Measurements from ENCODE around the gene ESR1. TPM values are rescaled to one million over a fixed set of nuclear protein-coding genes. Genes with fewer than 3 reads are reported as not detected.

ESR1 gene
- 1 to 10 TPM in 1 of 2 experiments, under 1 TPM in 1; 0.45 to 1.1 TPM for total RNA-seq

DNA sequence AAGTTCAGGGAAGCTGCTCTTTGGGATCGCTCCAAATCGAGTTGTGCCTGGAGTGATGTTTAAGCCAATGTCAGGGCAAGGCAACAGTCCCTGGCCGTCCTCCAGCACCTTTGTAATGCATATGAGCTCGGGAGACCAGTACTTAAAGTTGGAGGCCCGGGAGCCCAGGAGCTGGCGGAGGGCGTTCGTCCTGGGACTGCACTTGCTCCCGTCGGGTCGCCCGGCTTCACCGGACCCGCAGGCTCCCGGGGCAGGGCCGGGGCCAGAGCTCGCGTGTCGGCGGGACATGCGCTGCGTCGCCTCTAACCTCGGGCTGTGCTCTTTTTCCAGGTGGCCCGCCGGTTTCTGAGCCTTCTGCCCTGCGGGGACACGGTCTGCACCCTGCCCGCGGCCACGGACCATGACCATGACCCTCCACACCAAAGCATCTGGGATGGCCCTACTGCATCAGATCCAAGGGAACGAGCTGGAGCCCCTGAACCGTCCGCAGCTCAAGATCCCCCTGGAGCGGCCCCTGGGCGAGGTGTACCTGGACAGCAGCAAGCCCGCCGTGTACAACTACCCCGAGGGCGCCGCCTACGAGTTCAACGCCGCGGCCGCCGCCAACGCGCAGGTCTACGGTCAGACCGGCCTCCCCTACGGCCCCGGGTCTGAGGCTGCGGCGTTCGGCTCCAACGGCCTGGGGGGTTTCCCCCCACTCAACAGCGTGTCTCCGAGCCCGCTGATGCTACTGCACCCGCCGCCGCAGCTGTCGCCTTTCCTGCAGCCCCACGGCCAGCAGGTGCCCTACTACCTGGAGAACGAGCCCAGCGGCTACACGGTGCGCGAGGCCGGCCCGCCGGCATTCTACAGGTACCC, at the start of gene ESR1:
Gene ESR1, plus strand, starts transcription at position 170 of the 858 bp plus-strand sequence. Its CDS starts 231 bp downstream, at position 401.
- DNase-seq: peak; percentile 10
- peaks cover 73% of the 10 kb centered on the region for H3K27me3 Mint-ChIP-seq
- no peak within 1 kb of the TSS for H3K27ac Mint-ChIP-seq
- no peaks in the 10 kb centered on the region for H3K36me3 Mint-ChIP-seq
- H3K4me1 Mint-ChIP-seq: peaks cover 13% of the 10 kb centered on the region
- H3K4me3 Mint-ChIP-seq: peak within 1 kb of the TSS; percentile 62
- no peaks in the 10 kb centered on the region for H3K9me3 Mint-ChIP-seq

DNA sequence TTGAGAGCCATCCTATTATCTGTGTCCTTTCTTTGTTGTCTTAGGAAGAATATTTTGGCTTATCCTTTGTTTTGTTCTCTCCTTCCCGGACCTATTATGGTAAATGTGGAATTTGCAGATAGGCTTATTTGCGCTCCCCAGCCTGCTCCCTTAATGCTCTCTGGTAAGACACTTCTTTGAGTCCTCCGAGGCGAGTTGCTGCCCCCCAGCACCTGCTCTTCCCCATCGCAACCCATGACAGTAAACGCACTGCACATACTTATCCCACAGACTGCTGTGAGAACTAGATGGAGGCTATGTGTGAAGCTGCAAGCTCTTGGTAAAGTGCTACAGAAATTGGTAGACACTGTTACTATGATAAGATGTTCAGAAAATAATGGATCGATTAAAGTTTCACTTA, 47.0 kb upstream of the ESR1 start:
- Mint-ChIP-seq H3K27ac (no peak overlapping the region), H3K4me3 (no peak overlapping the region), H3K36me3 (peaks cover 9% of the 10 kb centered on the region), H3K4me1 (peaks cover 29% of the 10 kb centered on the region), H3K27me3 (peaks cover 13% of the 10 kb centered on the region), H3K9me3 (peaks cover 2% of the 10 kb centered on the region)
- no peak for DNase-seq

DNA sequence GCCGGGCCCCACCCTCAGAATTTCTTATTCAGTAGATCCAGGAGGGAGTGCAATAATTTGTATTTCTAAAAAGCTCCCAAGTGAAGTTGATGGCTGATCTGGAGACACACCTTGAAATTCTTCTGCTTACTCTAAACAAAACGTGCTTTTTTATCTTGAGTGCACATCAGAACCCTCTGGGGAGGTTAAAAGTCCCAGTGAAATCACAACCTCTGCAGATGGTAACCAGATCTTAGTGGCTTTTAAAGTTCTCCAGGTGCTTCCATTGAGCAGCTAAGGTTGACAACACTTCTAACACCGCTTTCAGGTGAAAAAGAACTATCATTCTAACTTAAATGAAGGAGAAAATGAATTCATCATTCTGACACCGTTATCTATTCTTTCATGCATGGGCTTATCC, 45.6 kb upstream of the ESR1 start:
- no peak for DNase-seq
- H3K27ac Mint-ChIP-seq: no peak overlapping the region
- peaks cover 2% of the 10 kb centered on the region for H3K9me3 Mint-ChIP-seq
- H3K36me3 Mint-ChIP-seq: peaks cover 5% of the 10 kb centered on the region
- peaks cover 31% of the 10 kb centered on the region for H3K4me1 Mint-ChIP-seq
- H3K4me3 Mint-ChIP-seq: no peak overlapping the region
- H3K27me3 Mint-ChIP-seq: peaks cover 13% of the 10 kb centered on the region

DNA sequence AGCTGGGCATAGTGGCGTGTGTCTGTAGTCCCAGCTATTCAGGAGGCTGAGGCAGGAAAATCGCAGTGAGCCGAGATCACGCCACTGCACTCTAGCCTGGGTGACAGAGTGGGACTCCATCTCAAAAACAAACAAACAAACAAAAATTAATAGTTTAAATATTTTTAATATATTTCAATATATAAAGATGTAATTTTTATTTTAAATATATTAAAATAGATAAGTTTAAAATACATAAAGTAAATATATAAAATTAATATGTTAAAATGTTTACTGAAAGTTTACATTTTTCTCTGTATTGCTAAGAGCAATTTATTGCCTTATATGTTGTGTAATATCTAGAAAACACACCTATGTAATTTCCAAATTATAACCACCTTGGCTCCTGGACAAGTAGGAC, 44.7 kb upstream of the ESR1 start:
- H3K27me3 Mint-ChIP-seq: peaks cover 13% of the 10 kb centered on the region
- peaks cover 2% of the 10 kb centered on the region for H3K9me3 Mint-ChIP-seq
- H3K4me1 Mint-ChIP-seq: peaks cover 21% of the 10 kb centered on the region
- H3K36me3 Mint-ChIP-seq: peaks cover 3% of the 10 kb centered on the region
- no peak overlapping the region for H3K27ac Mint-ChIP-seq
- DNase-seq: no peak
- no peak overlapping the region for H3K4me3 Mint-ChIP-seq

DNA sequence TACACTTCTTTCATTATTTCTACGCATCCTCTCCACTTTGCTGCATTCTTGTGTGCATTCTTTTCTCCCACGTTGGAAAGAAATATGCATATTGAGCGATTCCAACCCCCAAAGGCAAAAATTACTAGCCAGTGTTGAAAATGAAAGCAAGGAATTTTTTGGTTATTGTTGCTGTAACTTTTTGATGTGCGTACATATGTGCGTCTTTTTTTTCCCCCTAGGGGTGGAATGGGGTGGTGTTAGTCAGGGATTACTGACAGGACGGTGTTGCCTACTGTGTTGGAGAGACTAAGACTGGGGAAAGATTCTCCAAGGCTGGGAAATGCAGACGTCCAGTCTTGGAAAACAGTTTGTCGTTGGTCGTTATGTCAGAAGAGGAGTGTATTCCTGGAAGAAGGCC, 44.2 kb upstream of the ESR1 start:
- Mint-ChIP-seq H3K9me3 (peaks cover 2% of the 10 kb centered on the region), H3K4me3 (no peak overlapping the region), H3K36me3 (peaks cover 3% of the 10 kb centered on the region), H3K27me3 (peaks cover 13% of the 10 kb centered on the region), H3K4me1 (peaks cover 16% of the 10 kb centered on the region), H3K27ac (no peak overlapping the region)
- no peak for DNase-seq

DNA sequence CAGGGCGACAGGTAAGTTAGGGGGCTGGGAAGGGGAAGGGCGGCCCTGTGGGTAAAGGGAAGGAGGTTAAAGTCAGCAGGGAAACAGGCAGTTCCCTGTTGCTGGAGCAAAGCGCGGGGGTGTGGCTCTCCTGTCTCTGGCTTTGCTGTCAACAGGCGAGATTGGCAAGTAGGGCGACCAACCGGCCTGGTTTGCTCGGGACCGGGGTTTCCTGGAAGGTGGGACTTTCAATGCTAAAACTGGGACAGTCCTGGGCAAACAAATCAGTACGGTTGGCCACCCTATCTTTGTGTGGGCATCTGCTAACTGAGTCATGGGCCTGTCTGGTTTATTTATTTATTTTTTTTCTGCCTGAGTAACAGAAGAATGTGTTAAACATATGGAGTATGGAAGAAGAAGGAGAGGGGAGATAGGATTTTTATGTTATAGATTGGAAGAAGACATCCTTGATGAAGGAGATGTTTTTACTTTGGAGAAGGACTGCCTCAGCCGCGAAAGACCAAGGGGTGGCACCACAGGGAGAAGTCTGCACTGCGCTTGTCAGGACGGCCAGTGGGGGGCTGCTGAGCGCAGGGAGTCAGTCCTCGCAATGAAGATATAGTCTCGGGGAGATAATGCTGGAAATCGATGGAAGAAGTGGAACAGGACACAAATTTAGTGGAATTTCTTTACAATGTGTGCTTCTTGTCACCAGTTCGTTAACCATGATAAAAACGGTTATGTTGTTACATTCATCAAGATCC, 43.4 kb upstream of the ESR1 start:
- H3K27me3 Mint-ChIP-seq: peaks cover 13% of the 10 kb centered on the region
- H3K4me3 Mint-ChIP-seq: peak overlapping the region; percentile 49
- H3K36me3 Mint-ChIP-seq: no peaks in the 10 kb centered on the region
- H3K4me1 Mint-ChIP-seq: peaks cover 10% of the 10 kb centered on the region
- DNase-seq: peak; percentile 63
- H3K9me3 Mint-ChIP-seq: no peaks in the 10 kb centered on the region
- H3K27ac Mint-ChIP-seq: peak overlapping the region; percentile 23

DNA sequence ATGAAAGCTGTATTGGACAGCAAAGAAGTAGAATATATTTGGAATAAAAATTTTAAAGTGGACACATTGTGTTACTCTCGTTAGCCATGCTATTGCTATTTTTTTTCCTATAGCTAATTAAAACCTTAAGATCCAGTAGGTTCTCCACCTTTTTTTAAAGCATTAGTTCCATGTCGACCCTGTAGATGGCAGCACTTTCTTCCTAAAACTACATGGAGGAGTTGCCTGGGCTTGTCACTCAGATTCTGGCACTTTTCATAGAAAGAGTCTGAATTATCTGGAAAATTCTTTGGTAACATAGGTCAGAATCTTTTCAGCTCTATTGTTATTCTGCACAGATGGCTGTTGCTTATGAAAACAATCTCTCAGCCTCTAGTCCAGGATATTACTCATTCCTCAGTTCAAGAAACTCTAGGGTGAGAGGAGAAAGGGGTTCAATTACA, 42.0 kb upstream of the ESR1 start:
- peak; percentile 21 for DNase-seq
- no peak overlapping the region for H3K4me3 Mint-ChIP-seq
- no peaks in the 10 kb centered on the region for H3K36me3 Mint-ChIP-seq

DNA sequence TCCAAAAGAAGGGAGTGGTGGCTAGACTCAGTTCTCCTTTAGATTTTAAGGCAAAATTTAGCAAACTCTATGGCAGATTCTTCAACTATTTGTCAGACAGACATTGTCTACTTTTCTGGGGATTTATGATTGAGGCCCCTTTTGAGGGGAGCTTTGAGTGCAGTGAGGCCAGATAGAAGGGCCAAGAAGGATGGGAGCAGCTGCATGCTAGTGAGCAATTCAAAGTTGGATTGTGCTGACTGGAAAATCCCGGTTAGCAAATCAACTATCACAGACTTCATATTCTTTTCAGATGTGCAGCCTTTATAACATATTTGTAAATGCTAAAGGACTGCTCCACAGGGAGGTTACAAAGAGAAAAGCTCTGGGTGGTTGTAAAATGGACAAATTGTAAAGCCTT, 35.0 kb upstream of the ESR1 start:
- no peak overlapping the region for H3K27ac Mint-ChIP-seq
- H3K4me1 Mint-ChIP-seq: no peaks in the 10 kb centered on the region
- H3K9me3 Mint-ChIP-seq: no peaks in the 10 kb centered on the region
- H3K27me3 Mint-ChIP-seq: peaks cover 10% of the 10 kb centered on the region
- DNase-seq: no peak
- H3K36me3 Mint-ChIP-seq: no peaks in the 10 kb centered on the region
- no peak overlapping the region for H3K4me3 Mint-ChIP-seq

More for the DNA sequence above, 42.0 kb upstream of the ESR1 start:
- Mint-ChIP-seq H3K27ac (no peak overlapping the region), H3K4me1 (peaks cover 10% of the 10 kb centered on the region), H3K27me3 (peaks cover 19% of the 10 kb centered on the region), H3K9me3 (no peaks in the 10 kb centered on the region)

DNA sequence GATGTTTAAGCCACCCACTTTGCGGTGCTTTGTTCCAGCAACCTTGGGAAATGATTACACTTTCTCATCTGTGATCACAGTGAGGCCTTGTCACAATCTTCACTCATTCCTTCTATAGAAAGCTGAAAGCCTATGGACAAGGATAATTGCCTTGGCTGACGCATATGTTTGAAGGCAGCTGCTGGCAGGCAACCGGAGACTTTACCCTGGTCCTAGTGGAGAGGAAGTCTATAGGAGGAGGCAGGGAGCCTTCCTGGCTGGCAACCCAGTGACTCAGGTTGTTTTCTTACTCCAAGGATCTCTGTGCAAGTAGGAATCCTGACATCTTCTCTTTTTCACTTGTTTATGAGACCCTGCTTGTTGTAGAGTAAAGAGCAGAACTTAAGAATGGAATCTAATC, 34.1 kb upstream of the ESR1 start:
- H3K36me3 Mint-ChIP-seq: no peaks in the 10 kb centered on the region
- no peak overlapping the region for H3K4me3 Mint-ChIP-seq
- no peaks in the 10 kb centered on the region for H3K9me3 Mint-ChIP-seq
- no peak for DNase-seq
- peaks cover 10% of the 10 kb centered on the region for H3K27me3 Mint-ChIP-seq
- H3K27ac Mint-ChIP-seq: no peak overlapping the region
- no peaks in the 10 kb centered on the region for H3K4me1 Mint-ChIP-seq

DNA sequence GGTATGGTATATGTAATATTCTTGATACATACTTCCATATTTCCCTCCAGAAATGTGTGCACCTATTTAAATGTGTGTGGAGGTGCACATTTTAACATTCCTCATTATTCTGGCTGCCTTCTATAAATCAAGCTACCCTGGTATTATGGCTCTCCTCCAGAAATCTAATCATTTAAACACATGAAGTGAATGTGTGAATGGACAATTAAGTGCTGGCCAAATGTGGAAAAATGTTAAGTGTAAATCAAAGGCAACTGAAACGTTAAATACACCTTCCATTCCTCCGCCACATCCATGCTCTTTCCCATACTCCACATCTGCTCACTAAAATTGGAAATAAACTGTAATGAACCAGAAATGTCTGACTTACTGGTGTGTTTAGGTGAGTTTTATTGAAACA, 24.9 kb upstream of the ESR1 start:
- peaks cover 9% of the 10 kb centered on the region for H3K27me3 Mint-ChIP-seq
- no peaks in the 10 kb centered on the region for H3K9me3 Mint-ChIP-seq
- H3K27ac Mint-ChIP-seq: no peak overlapping the region
- H3K4me1 Mint-ChIP-seq: no peaks in the 10 kb centered on the region
- no peaks in the 10 kb centered on the region for H3K36me3 Mint-ChIP-seq
- H3K4me3 Mint-ChIP-seq: no peak overlapping the region
- DNase-seq: no peak

DNA sequence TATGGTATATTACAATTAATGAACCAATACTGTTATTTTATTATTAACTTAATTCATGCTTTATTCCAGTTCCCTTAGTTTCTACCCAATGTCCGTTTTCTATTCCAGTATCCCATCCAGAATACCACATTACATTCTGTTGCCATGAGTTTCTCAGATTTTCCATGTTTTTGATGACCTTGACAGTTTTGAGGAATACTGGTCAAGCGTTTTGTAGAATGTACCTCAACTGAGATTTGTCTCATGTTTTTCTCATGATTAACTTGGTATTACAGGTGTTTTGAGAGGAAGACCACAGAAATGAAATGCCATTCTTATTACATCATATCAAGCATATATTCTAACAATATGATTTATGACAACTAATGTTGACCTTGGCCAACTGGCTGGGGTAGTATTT, 23.8 kb upstream of the ESR1 start:
- no peak overlapping the region for H3K27ac Mint-ChIP-seq
- no peaks in the 10 kb centered on the region for H3K36me3 Mint-ChIP-seq
- H3K9me3 Mint-ChIP-seq: no peaks in the 10 kb centered on the region
- no peaks in the 10 kb centered on the region for H3K4me1 Mint-ChIP-seq
- H3K4me3 Mint-ChIP-seq: no peak overlapping the region
- peaks cover 13% of the 10 kb centered on the region for H3K27me3 Mint-ChIP-seq
- no peak for DNase-seq

DNA sequence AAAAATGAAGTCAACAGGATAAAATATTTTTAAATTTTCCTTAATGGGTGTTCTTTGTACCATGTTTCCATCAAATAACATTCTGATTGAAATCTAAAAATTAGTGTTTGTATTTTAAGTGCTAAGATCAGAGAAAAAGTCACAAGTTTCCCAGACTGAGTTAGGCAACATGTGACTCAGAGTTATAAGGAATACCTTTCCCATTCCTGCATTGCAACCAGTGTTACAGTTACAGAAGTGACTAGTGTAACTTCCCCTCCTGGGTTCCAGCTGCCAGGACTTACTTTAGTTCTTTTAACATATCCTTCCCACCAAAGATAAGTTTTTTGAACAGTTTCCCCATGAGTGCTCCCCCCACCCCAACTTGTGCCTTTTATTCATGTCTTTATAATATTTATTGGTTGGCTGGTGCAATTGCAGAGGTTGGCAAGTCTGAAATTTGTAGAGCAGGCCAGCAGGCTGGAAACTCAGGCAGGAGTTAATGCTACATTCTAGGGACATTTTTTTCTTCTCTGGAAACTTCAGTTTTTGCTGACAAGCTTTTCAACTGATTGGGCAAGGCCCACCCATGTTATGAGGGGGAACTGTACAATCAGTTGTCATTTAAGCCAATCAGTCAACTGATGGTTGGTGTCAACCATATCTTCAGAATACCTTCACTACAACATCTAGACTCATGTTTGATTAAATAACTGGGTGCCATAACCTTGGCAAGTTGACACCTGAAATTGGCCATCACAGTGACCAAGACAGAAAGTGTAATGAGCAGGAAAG, 22.9 kb upstream of the ESR1 start:
- no peak for DNase-seq

DNA sequence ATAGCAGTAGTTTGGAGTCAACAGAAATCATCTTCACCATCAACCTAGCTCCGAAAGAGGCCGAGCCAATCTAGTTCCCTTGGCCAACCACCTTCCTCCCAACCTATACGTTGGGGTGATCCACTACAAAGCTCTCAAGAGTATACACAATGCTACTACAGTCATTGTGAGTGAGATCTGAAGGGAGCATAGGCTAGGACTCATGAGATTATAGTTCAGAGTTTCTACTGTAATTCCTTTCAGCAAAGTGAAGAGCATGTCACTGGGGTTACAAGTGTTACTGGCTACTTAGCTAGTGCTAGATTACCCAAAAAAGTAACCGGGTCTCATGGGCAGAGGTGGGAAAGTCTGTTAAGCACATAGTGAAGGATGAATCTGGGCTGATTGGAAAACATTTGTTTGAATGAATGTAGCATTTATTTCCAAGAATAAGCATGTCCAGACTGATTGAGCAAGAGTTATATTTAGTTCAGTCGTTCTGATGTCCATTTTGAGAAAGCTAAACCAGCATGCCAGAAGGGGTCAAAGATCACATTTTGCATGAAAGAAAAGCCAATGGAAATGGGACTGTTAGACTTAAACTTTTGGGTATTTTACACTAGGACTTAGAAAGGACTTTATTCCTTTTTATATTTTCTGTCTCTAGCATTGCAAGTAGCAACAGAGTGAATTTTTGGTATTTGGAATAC, 10.5 kb upstream of the ESR1 start:
- Mint-ChIP-seq H3K27me3 (peaks cover 18% of the 10 kb centered on the region), H3K4me3 (no peak overlapping the region), H3K9me3 (no peaks in the 10 kb centered on the region), H3K36me3 (no peaks in the 10 kb centered on the region), H3K4me1 (no peaks in the 10 kb centered on the region), H3K27ac (no peak overlapping the region)
- DNase-seq: no peak

More for the DNA sequence above, 22.9 kb upstream of the ESR1 start:
- no peaks in the 10 kb centered on the region for H3K4me1 Mint-ChIP-seq
- no peaks in the 10 kb centered on the region for H3K9me3 Mint-ChIP-seq
- peaks cover 13% of the 10 kb centered on the region for H3K27me3 Mint-ChIP-seq
- H3K4me3 Mint-ChIP-seq: no peak overlapping the region
- H3K27ac Mint-ChIP-seq: no peak overlapping the region
- no peaks in the 10 kb centered on the region for H3K36me3 Mint-ChIP-seq

DNA sequence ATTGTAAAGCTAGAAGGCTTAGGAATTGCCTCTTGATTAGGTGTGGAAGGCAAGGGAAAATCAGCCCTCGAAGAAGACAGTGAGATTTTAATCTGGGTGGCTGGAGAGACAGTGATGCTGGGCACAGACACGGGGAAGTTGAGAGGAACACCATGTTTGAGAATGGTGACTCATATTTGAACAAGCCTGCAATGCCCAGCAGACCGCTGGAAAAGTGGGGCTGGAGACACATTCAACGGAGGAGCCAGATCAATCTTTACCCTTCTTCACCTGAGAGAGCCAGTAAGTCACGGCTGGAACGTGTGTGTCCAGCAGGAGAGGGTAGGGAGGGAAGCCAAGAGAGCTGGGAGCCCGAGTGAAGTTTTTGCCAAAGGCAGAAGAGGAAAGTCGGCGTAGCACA, 3.7 kb upstream of the ESR1 start:
- no peaks in the 10 kb centered on the region for H3K9me3 Mint-ChIP-seq
- H3K36me3 Mint-ChIP-seq: no peaks in the 10 kb centered on the region
- no peak overlapping the region for H3K4me3 Mint-ChIP-seq
- peaks cover 10% of the 10 kb centered on the region for H3K4me1 Mint-ChIP-seq
- no peak overlapping the region for H3K27ac Mint-ChIP-seq
- peaks cover 58% of the 10 kb centered on the region for H3K27me3 Mint-ChIP-seq
- no peak for DNase-seq
